HCT116 (cell line): ENCODE measurements around the gene MRFAP1L1.

Experiments used
- EGR1 ChIP-seq: IDR thresholded peaks from 2 replicates; pipeline ENCODE4 v1.6.1; 2012; ENCODE audit warnings: low read depth
- EZH2 ChIP-seq: fragments of 200-600 bp; sonication (generic); IDR thresholded peaks from 2 replicates; pipeline ENCODE4 v1.6.1; 2017; ENCODE audit warnings: antibody characterized with exemption, mixed run types
- FOSL1 ChIP-seq: IDR thresholded peaks from 2 replicates; pipeline ENCODE4 v1.6.1; 2012; ENCODE audit warnings: low read depth
- POLR2A ChIP-seq: IDR thresholded peaks from 2 replicates; pipeline ENCODE4 v1.7.0; 2011; ENCODE audit warnings: borderline replicate concordance; ENCODE audit not compliant: insufficient read depth, insufficient read length; ENCODE audit errors: extremely low read depth
- POLR2AphosphoS5 ChIP-seq: IDR thresholded peaks from 2 replicates; pipeline ENCODE4 v1.6.1; 2011; ENCODE audit warnings: mild to moderate bottlenecking, low read depth, low read length, moderate library complexity
- RAD21 ChIP-seq: IDR thresholded peaks from 2 replicates; pipeline ENCODE4 v1.6.1; 2012; ENCODE audit warnings: low read depth, mild to moderate bottlenecking
- TCF7L2 ChIP-seq: IDR thresholded peaks from 2 replicates; pipeline ENCODE4 v1.7.0; 2011; ENCODE audit warnings: borderline replicate concordance, inconsistent platforms; ENCODE audit not compliant: insufficient read depth, insufficient read length; ENCODE audit errors: extremely low read depth
- ZNF274 ChIP-seq: fragments of 200-500 bp; sonication (Bioruptor generic); IDR thresholded peaks from 2 replicates; pipeline ENCODE4 v1.6.1; 2014; ENCODE audit warnings: mild to moderate bottlenecking, low read depth, low read length, inconsistent platforms
- TF ChIP-seq, protein P1 (sequence below): IDR thresholded peaks from 2 replicates; pipeline ENCODE4 v1.6.1; 2012; ENCODE audit warnings: low read depth
- TF ChIP-seq, protein P2 (sequence below), 3 experiments: fragments of 200-600 bp in 1 of 3; sonication (generic) in 1 of 3; IDR thresholded peaks in 2 of 3; conservative IDR thresholded peaks in 1 of 3; 2 replicates each; pipeline ENCODE4 v1.5.1; 2012 to 2017; ENCODE audit warnings: low read depth in 2 of 3, low read length in 2 of 3, antibody characterized with exemption in 1 of 3, borderline replicate concordance in 1 of 3, control low read depth in 1 of 3, mild to moderate bottlenecking in 1 of 3, mixed read lengths in 1 of 3, mixed run types in 1 of 3, moderate library complexity in 1 of 3; ENCODE audit not compliant: insufficient read depth in 1 of 3
- TF ChIP-seq, protein P3 (sequence below): IDR thresholded peaks from 2 replicates; pipeline ENCODE4 v1.6.1; 2011; ENCODE audit warnings: mild to moderate bottlenecking, low read length, moderate library complexity; ENCODE audit not compliant: insufficient replicate concordance; ENCODE audit errors: extremely low read depth

DNA sequence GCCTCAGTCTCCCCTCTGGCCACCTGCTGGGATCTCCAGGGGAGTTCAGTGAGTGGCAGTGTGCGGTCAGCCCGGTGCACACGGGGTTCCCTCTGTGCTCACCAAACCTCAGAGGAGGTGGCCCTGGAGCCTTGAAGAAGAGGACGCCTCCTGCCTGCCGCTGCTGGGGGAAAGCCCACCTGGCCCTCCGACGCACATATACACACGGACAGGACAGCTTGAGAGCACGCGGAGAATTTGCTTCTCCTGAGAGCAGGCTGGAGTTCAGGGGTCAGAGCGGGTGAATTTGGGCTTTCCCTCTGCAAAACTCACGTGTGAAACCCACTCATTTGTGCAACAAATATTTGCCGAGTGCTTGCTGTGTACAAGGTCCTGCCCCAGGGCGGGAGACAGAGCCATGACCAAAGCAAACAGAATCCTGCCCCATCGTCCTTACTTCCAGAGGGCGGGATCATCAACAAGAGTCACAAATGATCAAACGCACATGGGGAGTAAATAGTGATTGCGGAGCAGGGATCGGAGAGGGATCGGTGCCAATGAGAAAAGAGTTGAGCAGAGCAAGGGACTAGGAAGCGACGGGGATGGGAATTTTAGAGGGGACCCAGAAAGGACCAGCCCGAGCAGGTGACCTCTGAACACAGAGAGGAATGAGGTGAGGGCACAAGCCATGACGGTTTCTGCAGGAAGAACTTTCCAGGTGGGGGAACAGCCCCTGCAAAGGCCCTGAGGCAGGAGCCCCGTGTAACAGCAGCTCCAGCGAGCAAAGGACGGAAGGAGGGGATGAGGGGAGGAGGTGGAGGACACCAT is 23.9 kb upstream of the MRFAP1L1 start:
- TF ChIP-seq EZH2 (no peak), POLR2AphosphoS5 (no peak), POLR2A (no peak), ZNF274 (no peak), EGR1 (no peak), FOSL1 (no peak), RAD21 (no peak), TCF7L2 (no peak)
- TF ChIP-seq, protein P1, sequence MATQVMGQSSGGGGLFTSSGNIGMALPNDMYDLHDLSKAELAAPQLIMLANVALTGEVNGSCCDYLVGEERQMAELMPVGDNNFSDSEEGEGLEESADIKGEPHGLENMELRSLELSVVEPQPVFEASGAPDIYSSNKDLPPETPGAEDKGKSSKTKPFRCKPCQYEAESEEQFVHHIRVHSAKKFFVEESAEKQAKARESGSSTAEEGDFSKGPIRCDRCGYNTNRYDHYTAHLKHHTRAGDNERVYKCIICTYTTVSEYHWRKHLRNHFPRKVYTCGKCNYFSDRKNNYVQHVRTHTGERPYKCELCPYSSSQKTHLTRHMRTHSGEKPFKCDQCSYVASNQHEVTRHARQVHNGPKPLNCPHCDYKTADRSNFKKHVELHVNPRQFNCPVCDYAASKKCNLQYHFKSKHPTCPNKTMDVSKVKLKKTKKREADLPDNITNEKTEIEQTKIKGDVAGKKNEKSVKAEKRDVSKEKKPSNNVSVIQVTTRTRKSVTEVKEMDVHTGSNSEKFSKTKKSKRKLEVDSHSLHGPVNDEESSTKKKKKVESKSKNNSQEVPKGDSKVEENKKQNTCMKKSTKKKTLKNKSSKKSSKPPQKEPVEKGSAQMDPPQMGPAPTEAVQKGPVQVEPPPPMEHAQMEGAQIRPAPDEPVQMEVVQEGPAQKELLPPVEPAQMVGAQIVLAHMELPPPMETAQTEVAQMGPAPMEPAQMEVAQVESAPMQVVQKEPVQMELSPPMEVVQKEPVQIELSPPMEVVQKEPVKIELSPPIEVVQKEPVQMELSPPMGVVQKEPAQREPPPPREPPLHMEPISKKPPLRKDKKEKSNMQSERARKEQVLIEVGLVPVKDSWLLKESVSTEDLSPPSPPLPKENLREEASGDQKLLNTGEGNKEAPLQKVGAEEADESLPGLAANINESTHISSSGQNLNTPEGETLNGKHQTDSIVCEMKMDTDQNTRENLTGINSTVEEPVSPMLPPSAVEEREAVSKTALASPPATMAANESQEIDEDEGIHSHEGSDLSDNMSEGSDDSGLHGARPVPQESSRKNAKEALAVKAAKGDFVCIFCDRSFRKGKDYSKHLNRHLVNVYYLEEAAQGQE: no peak
- TF ChIP-seq, protein P2, sequence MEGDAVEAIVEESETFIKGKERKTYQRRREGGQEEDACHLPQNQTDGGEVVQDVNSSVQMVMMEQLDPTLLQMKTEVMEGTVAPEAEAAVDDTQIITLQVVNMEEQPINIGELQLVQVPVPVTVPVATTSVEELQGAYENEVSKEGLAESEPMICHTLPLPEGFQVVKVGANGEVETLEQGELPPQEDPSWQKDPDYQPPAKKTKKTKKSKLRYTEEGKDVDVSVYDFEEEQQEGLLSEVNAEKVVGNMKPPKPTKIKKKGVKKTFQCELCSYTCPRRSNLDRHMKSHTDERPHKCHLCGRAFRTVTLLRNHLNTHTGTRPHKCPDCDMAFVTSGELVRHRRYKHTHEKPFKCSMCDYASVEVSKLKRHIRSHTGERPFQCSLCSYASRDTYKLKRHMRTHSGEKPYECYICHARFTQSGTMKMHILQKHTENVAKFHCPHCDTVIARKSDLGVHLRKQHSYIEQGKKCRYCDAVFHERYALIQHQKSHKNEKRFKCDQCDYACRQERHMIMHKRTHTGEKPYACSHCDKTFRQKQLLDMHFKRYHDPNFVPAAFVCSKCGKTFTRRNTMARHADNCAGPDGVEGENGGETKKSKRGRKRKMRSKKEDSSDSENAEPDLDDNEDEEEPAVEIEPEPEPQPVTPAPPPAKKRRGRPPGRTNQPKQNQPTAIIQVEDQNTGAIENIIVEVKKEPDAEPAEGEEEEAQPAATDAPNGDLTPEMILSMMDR (IDR thresholded peaks at IDR 0.05 in 2 of 3, conservative IDR thresholded peaks at IDR 0.05 in 1 of 3; ENCODE audit: borderline replicate concordance in 1 of 3, insufficient read depth in 1 of 3, low read depth in 2 of 3, low read length in 2 of 3): no peak
- TF ChIP-seq, protein P3, sequence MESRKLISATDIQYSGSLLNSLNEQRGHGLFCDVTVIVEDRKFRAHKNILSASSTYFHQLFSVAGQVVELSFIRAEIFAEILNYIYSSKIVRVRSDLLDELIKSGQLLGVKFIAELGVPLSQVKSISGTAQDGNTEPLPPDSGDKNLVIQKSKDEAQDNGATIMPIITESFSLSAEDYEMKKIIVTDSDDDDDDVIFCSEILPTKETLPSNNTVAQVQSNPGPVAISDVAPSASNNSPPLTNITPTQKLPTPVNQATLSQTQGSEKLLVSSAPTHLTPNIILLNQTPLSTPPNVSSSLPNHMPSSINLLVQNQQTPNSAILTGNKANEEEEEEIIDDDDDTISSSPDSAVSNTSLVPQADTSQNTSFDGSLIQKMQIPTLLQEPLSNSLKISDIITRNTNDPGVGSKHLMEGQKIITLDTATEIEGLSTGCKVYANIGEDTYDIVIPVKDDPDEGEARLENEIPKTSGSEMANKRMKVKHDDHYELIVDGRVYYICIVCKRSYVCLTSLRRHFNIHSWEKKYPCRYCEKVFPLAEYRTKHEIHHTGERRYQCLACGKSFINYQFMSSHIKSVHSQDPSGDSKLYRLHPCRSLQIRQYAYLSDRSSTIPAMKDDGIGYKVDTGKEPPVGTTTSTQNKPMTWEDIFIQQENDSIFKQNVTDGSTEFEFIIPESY: no peak
